ENCODE results near the gene FRS2. TPM values are rescaled to one million over a fixed set of nuclear protein-coding genes. Genes with fewer than 3 reads are reported as not detected.
A peak's percentile ranks its signal among the peaks of the same experiment; 100 is the strongest.
"Not testable (repeated sequence)": the region's sequence is repeated elsewhere in the genome, so short reads cannot be mapped to it uniquely, and the experiment has no call there.

FRS2 gene
- 66.4 TPM for total RNA-seq

GRCh38 chr12:69470189-69471075 lies at the start of gene FRS2:
Gene FRS2 (plus strand): TSS chr12:69470388. CDS start chr12:69569031, 98,643 bp downstream.
- peak; percentile 97 for DNase-seq

- DNase-seq, result no peak
These were observed 48.6 kb upstream of the FRS2 start for GRCh38 chr12:69421548-69421947.

GRCh38 chr12:69423037-69423905 lies 46.9 kb upstream of the FRS2 start:
- DNase-seq, result no peak

DNA sequence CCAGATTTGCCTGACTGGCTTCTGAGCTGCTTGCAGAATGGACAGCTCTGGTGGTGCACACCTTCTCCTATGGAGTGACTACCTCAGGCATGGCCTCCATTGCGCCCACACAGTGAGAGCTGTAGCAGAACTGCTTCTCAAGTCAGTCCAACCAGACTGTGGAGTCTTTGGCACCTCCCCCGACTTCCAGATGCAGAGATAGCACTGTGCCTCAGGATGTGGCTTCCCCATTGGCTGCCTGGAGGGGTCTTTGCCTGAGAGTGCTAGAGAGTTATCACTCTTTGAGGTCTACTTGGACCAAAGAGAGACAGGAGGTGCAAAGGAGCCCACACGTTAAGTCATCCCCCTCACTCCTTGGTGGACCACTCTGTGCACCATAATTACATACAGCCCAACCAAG lies 44.8 kb upstream of the FRS2 start:
- DNase-seq, result no peak

DNA sequence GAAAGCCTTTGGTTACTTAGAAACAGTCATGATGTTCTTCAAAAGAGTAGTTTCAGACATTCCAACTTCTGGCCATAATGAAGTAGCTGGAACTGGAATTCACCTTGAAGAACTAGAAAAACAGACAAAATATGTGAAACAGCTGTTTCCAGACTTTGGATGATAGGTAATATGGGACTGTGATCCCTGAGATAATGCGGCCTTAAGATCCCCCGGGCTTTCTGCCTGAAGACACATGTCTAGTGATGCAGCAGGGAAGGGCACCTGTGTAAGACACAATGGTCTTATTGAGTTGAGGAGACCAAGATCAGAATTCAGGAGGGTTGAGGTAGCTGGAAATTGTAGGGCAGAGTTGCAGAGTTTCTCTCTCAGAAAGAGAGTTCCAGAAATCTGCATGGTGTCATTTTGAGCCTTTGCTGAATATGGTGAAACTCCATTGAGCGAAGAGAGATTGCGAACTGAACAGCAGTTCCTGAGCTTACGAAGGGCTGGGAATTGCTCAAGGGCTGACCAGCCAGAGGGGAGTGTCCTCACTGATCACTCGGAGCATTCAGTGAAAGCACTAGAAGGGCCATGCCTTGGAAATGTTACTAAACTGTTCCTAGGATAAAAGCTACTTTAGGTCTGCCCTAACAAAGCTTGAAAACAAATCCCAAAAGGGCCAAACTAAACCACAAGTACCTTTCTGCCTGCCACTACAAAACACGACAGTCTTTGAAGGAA lies 41.7 kb upstream of the FRS2 start:
- DNase-seq, result no peak

- no peak for DNase-seq
These were observed 39.1 kb upstream of the FRS2 start for GRCh38 chr12:69430942-69431590.

DNA sequence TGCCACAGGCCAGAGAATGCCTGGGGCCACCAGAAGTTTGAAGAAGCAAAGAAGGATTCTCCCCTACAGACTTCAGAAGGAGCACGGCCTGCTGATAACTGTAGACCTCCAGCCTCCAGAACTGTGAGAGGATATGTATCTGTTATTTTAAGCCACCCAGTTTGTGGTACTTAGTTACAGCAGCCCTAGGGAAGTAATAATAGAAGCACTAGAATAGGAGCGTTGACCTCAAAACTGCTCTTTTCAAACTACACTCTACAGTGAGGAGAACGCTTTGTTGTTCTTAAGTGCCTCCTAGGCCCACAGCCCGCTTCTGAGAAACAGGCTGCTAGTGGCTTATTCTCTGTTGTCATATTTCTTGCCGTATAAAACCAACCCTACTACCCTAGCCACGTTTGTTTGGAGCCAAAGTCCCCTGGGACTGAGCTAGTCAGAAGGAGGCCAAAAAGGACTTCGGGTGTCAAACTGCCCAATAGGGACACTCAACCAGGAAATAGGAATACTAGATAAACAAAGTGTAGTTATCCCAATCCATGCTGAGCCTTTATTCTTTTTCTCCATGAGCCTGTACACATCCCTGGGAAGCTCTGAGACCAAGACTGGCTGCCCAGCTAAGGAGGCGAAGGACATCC lies 38.5 kb upstream of the FRS2 start:
- DNase-seq, result no peak

GRCh38 chr12:69433653-69434052 lies 36.5 kb upstream of the FRS2 start:
- DNase-seq, result no peak

- DNase-seq, result no peak
These were observed 34.5 kb upstream of the FRS2 start for GRCh38 chr12:69435644-69436043.

DNA sequence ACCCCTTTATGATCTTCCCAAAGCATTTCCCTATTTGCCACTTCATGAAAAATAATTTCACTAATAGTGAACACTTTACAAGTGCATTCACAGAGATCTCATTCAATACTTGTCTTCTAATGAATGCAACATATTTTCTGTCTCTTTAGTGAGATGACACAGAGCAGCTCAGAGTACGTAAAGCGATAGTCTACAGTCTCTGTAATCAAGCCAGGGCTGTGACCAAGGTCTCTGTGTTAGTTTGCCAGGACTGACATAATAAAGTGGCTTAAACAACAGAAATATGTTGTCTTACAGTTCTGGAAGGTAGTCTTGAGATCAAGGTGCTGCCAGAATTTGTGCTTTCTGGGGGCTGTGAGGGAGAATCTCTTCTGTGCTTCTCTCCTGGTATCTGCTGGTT lies 33.1 kb upstream of the FRS2 start:
- DNase-seq, result no peak

- DNase-seq, result no peak
These were observed 31.6 kb upstream of the FRS2 start for GRCh38 chr12:69438539-69438938.

GRCh38 chr12:69440016-69440415 lies 30.2 kb upstream of the FRS2 start:
- DNase-seq, result no peak

- no peak for DNase-seq
These were observed 29.3 kb upstream of the FRS2 start for GRCh38 chr12:69440886-69441285.

DNA sequence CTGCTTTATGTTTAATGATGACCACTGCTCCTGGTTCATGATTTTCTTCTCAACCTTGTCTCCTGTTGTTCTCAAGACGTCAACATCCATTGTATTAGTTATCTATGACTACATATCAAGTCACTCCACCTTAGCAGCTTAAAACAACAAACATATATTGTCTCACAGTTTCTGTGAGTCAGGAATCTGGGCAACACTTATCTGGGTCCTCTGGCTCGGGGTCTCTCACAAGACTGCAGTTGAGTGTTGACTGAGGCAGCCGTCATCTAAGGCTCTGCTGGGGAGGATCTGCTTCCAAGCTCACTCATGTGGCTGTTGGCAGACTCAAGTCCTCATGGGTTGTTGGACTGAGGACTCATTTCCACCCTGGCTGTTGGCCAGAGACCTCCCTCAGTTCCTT lies 27.3 kb upstream of the FRS2 start:
- no peak for DNase-seq

DNA sequence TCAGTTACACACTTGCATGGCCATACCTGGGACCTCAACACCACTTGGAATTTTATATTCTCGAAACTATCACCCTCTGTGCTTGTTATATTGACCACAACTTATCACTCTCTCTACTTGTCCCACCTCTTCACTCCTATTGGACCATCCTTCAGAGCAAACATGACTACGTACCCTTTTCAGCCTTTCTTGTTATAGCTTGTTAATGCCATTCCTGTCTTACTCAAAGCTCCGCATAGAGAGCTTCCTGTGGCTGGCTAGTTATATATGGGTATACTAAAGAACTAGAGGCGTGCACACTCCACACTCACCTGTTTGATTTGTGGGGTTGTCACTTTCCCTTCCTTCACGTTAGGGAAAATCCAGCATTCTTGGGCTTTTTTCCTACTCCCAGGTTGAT lies 26.3 kb upstream of the FRS2 start:
- DNase-seq, result no peak

DNA sequence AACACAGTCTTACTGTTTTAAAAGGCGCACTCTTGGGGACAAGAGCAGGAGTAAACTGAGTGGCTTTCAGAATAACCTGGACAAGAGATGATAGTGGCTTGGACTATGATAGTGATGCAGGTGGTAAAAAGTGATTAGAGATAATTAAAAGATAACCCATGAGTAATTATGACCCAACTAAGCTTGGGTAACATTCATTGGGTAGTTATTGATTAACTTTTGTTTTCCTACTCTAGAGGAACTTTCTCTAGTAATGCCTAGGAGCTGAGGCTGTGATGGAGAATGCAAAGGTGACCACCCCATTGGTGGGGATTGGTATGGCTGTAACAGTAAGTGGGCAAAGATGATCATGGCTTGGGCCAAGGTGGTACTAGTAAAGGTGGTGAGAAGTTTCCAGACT lies 22.3 kb upstream of the FRS2 start:
- DNase-seq, result no peak

- not testable (repeated sequence) for DNase-seq
These were observed 17.5 kb upstream of the FRS2 start for GRCh38 chr12:69452598-69453132.

DNA sequence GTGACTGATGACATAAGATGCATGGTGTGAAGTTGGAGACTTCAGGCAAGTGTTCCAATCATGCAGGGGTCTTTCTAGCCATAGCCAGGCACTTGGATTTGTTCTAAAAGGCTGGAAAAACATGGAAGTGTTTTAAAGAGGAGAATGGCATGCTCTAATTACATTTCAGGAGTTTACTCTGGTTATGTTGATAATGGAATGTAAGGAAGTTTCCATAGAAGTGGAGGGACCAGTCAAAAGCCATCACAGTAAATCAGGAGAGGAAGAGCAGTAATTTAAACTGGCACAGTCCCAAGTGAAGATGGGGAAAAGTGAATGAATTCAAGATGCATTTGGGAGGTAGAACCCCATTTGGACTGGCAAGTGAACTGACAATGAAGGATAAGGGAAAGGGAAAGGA lies 13.9 kb upstream of the FRS2 start:
- no peak for DNase-seq

DNA sequence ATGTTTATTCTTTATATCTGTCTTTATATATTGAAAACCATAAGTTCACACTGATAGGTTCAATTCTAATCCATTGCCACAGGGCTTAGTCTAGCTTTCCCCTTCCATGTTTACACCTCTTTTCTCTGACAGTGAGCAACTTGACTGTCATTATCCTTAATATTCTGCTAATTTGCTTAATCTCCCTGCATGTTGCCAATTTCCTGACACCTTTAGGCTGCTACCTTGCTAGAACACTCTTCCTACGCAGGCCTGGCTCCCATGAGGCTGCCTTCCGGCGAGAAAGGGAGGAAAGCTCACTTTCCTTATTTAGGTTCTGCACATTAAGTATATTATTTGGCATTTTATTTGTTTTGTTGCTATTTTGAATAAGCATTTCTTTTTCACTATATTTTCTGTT lies 12.8 kb upstream of the FRS2 start:
- no peak for DNase-seq

- no peak for DNase-seq
These were observed 10.7 kb upstream of the FRS2 start for GRCh38 chr12:69459477-69459876.

DNA sequence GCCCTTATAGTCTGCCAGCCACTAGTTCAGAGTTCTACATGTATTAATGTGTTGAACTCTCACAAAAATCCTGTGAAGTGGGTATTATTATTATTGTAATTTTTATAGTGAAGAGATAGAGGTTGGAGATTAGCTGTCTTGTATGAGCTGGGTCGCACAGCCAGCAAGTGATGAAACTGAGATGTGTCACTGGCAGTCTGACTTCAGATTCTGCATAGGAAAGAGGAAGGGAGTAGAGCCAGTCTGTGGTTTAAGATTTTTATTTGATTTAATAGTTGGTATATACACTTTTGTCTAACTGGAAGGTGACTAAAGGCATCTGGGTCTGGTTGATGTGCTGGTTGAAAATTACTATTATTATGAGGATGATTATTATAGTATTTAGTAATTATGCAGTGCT lies 5.8 kb upstream of the FRS2 start:
- DNase-seq, result no peak
